ENCODE results near the gene WDR35. TPM values are rescaled to one million over a fixed set of nuclear protein-coding genes. Genes with fewer than 3 reads are reported as not detected.

The WDR35 gene
- total and polyA plus RNA-seq, 10 of the 15 experiments (the other 5 are each of a cell fraction or from before 2014, with no cell fraction given), result 3.0 to 9.3 (median 6.3) TPM

DNA sequence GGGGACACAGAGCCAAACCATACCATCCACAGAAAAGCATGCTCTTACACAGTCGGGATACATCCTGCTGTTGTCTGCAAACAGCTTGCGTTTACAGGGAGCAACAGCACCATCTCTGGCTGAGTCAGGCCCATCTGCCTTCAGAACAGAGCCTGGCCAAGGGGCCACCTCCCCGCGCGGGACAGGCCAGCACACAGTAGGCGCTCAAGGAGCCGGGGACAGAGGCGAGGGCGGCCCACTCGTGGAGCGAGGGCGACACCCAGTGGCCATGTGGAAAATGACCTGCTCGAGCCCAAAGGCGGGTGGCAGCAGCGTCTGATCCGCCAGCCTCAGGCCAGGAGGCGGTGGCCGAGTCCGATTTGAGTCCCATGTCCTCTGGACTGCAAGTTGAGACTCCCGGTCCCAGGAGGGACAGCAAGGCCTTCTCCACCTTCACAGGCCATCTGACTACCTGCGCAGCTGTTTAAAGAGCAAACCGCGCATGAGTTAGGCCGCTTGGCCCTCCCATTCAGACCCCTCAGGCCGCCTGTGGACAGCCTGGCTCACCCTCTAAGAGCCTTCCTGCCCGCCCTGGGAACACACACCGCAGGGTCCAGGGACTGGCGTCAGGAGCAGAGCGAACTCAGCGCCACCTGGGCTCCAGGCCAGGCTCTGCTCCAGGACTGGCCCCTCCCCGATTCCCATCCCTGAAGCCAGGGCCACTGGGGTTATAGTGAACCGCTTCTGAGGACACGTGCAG, 126.4 kb downstream of the WDR35 start:
- Histone ChIP-seq H3K27me3 (replicated peaks in 1 of 2; ENCODE audit: control insufficient read depth in 2 of 2, insufficient read depth in 2 of 2, low read length in 1 of 2) (no peaks in the 10 kb centered on the region; a peak in 1 of 4 replicates), H3K4me1 (ENCODE audit: control insufficient read depth, insufficient read depth, low read length) (peaks cover 9% of the 10 kb centered on the region), H2AFZ (ENCODE audit: control insufficient read depth, low read depth, low read length) (peak overlapping the region; percentile 35; the same call in 1 of the 2 replicates), H3K4me2 (ENCODE audit: control insufficient read depth, insufficient read depth) (0 out of 2 replicates have a peak overlapping the region, but pooled peaks have one; percentile 41), H3K36me3 (ENCODE audit: control insufficient read depth in 2 of 2, insufficient read depth in 2 of 2, low read length in 1 of 2) (no peaks in the 10 kb centered on the region), H3K9me3 (replicated peaks; ENCODE audit: control insufficient read depth, insufficient read depth, low read length) (no peaks in the 10 kb centered on the region), H4K20me1 (ENCODE audit: control insufficient read depth, insufficient read depth) (no peaks in the 10 kb centered on the region), H3K79me2 (ENCODE audit: control insufficient read depth, insufficient read depth, low read length) (no peaks in the 10 kb centered on the region), H3K9ac (ENCODE audit: control insufficient read depth, insufficient read depth, low read length) (no peak overlapping the region), H3K4me3 (no peak overlapping the region), H3K27ac (ENCODE audit: control insufficient read depth, insufficient read depth) (no peak overlapping the region)
- WGBS (ENCODE audit: insufficient coverage, insufficient replicate concordance, low lambda C conversion rate, missing lambda C conversion rate), result 33% methylated on average over 33 of the region's 33 CpGs
- ChIA-PET CTCF (interaction anchor here (0.8 to 4.2 kb wide), 11 partner anchors 9 to 1342 kb away, joined by 3 to 22 read pairs (median 4); no protein-coding TSS in a partner anchor), SMC1A (ENCODE audit: uncharacterized antibody, unreplicated experiment) (interaction anchor here (0.7 to 1.2 kb wide), 2 partner anchors 11 to 30 kb away, joined by 3 to 4 read pairs; no protein-coding TSS in a partner anchor), POLR2A (no interaction called here), RAD21 (ENCODE audit: unreplicated experiment) (interaction anchor here (0.9 to 1.9 kb wide), 3 partner anchors 32 to 93 kb away, joined by 3 to 4 read pairs (median 3); no protein-coding TSS in a partner anchor)
- peak; percentile 62 for FAIRE-seq
- no TSS peak for BruUV-seq (replicated peaks)
- no peak for DNase-seq (ENCODE audit: low read depth, low spot score)
- ATAC-seq, result peak; percentile 91
- in situ Hi-C loops (cut with MboI) (loop anchor here (5.0 to 10.0 kb wide), 3 partner anchors 511 to 1341 kb away; no protein-coding TSS in a partner anchor), intact Hi-C loops (cut with micrococcal nuclease; ENCODE audit: unreplicated experiment) (loop anchor here (1.0 to 5.0 kb wide), 8 partner anchors 95 to 1476 kb away; no protein-coding TSS in a partner anchor)
- TF ChIP-seq RB1 (IDR thresholded peaks at IDR 0.05; ENCODE audit: borderline replicate concordance), result peak; percentile 74; the same call in 1 of the 2 replicates
- no peak for TF ChIP-seq FOXK2 (IDR thresholded peaks at IDR 0.05)
- no peak for TF ChIP-seq SREBF2 (IDR thresholded peaks at IDR 0.05; ENCODE audit: low read length)
- TF ChIP-seq YY1 (IDR thresholded peaks at IDR 0.05; ENCODE audit: low read depth, low read length), result peak; percentile 52; the same call in 1 of the 2 replicates
- TF ChIP-seq DPF2 (IDR thresholded peaks at IDR 0.05), result peak; percentile 99
- TF ChIP-seq, protein P1, sequence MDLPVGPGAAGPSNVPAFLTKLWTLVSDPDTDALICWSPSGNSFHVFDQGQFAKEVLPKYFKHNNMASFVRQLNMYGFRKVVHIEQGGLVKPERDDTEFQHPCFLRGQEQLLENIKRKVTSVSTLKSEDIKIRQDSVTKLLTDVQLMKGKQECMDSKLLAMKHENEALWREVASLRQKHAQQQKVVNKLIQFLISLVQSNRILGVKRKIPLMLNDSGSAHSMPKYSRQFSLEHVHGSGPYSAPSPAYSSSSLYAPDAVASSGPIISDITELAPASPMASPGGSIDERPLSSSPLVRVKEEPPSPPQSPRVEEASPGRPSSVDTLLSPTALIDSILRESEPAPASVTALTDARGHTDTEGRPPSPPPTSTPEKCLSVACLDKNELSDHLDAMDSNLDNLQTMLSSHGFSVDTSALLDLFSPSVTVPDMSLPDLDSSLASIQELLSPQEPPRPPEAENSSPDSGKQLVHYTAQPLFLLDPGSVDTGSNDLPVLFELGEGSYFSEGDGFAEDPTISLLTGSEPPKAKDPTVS (IDR thresholded peaks at IDR 0.05; ENCODE audit: low read depth, low read length), result no peak
- peak; percentile 87 for TF ChIP-seq SMC3 (IDR thresholded peaks at IDR 0.05; ENCODE audit: borderline replicate concordance, low read length)
- TF ChIP-seq, protein P2, sequence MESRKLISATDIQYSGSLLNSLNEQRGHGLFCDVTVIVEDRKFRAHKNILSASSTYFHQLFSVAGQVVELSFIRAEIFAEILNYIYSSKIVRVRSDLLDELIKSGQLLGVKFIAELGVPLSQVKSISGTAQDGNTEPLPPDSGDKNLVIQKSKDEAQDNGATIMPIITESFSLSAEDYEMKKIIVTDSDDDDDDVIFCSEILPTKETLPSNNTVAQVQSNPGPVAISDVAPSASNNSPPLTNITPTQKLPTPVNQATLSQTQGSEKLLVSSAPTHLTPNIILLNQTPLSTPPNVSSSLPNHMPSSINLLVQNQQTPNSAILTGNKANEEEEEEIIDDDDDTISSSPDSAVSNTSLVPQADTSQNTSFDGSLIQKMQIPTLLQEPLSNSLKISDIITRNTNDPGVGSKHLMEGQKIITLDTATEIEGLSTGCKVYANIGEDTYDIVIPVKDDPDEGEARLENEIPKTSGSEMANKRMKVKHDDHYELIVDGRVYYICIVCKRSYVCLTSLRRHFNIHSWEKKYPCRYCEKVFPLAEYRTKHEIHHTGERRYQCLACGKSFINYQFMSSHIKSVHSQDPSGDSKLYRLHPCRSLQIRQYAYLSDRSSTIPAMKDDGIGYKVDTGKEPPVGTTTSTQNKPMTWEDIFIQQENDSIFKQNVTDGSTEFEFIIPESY (IDR thresholded peaks at IDR 0.05), result peak; percentile 91; the same call in 1 of the 2 replicates
- no peak for TF ChIP-seq RUNX3 (IDR thresholded peaks at IDR 0.05; ENCODE audit: low read length)
- no peak for TF ChIP-seq BCL11A (IDR thresholded peaks at IDR 0.05; ENCODE audit: low read depth, low read length)
- peak; percentile 32; the same call in 1 of the 2 replicates for TF ChIP-seq LARP7 (IDR thresholded peaks at IDR 0.05)
- no peak for TF ChIP-seq JUND (IDR thresholded peaks at IDR 0.05; ENCODE audit: low read depth, low read length)
- TF ChIP-seq SMARCA5 (IDR thresholded peaks at IDR 0.05), result peak; percentile 83; the same call in 1 of the 2 replicates
- TF ChIP-seq HCFC1 (IDR thresholded peaks at IDR 0.05; ENCODE audit: low read length), result no peak
- TF ChIP-seq, protein P3, sequence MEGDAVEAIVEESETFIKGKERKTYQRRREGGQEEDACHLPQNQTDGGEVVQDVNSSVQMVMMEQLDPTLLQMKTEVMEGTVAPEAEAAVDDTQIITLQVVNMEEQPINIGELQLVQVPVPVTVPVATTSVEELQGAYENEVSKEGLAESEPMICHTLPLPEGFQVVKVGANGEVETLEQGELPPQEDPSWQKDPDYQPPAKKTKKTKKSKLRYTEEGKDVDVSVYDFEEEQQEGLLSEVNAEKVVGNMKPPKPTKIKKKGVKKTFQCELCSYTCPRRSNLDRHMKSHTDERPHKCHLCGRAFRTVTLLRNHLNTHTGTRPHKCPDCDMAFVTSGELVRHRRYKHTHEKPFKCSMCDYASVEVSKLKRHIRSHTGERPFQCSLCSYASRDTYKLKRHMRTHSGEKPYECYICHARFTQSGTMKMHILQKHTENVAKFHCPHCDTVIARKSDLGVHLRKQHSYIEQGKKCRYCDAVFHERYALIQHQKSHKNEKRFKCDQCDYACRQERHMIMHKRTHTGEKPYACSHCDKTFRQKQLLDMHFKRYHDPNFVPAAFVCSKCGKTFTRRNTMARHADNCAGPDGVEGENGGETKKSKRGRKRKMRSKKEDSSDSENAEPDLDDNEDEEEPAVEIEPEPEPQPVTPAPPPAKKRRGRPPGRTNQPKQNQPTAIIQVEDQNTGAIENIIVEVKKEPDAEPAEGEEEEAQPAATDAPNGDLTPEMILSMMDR (IDR thresholded peaks at IDR 0.05 in 2 of 3, conservative IDR thresholded peaks at IDR 0.05 in 1 of 3; ENCODE audit: control insufficient read depth in 2 of 3, extremely low read depth in 1 of 3, insufficient read depth in 1 of 3, low read depth in 3 of 3, low read length in 3 of 3), result peak; percentile 83 to 98 (median 93)
- no peak for TF ChIP-seq CBX3 (IDR thresholded peaks at IDR 0.05; ENCODE audit: borderline replicate concordance, low read depth)
- TF ChIP-seq, protein P4, sequence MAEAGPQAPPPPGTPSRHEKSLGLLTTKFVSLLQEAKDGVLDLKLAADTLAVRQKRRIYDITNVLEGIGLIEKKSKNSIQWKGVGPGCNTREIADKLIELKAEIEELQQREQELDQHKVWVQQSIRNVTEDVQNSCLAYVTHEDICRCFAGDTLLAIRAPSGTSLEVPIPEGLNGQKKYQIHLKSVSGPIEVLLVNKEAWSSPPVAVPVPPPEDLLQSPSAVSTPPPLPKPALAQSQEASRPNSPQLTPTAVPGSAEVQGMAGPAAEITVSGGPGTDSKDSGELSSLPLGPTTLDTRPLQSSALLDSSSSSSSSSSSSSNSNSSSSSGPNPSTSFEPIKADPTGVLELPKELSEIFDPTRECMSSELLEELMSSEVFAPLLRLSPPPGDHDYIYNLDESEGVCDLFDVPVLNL (IDR thresholded peaks at IDR 0.05; ENCODE audit: low read depth, low read length), result 0 out of 2 replicates have a peak, but pooled peaks have one; percentile 25
- peak; percentile 81 for TF ChIP-seq RAD21 (IDR thresholded peaks at IDR 0.05; ENCODE audit: insufficient read depth, low read depth, low read length)

All from GM12878 (cell line).